Esophagus muscularis mucosa (tissue), 4 donors: ENCODE data around the gene SLC16A5. TPM values are rescaled to one million over a fixed set of nuclear protein-coding genes. Genes with fewer than 3 reads are reported as not detected.

Experiments
- DNase-seq: peaks from one replicate; pipeline ENCODE4 v3.0.0-alpha.2; 2017; ENCODE audit errors: extremely low spot score
- H3K27ac ChIP-seq, 4 donors: fragments of 200-600 bp; sonication (generic); replicated peaks in 1 of 4; 1 replicate in 3 of 4; 2 replicates in 1 of 4; pipeline ENCODE4 v1.5.1; 2016 to 2019; ENCODE audit warnings: mild to moderate bottlenecking in 1 of 4
- H3K27me3 ChIP-seq, 4 donors: fragments of 200-600 bp; sonication (generic); one replicate each; pipeline versions ENCODE4 v1.5.1 to v1.6.0; 2016 to 2019
- H3K36me3 ChIP-seq, 4 donors: fragments of 200-600 bp; sonication (generic); one replicate each; pipeline ENCODE4 v1.5.1; 2016 to 2019
- H3K4me1 ChIP-seq, 4 donors: fragments of 200-600 bp; sonication (generic); one replicate each; pipeline ENCODE4 v1.5.1; 2016 to 2019
- H3K4me3 ChIP-seq, 4 donors: fragments of 200-600 bp; sonication (generic); 1 replicate in 2 of 4; 2 replicates in 2 of 4; pipeline ENCODE4 v1.5.1; 2016 to 2019; ENCODE audit warnings: mild to moderate bottlenecking in 4 of 4, moderate library complexity in 1 of 4
- H3K9me3 ChIP-seq, 4 donors: fragments of 200-600 bp; sonication (generic); 1 replicate in 3 of 4; 2 replicates in 1 of 4; pipeline ENCODE4 v1.5.1; 2016 to 2019
- EP300 ChIP-seq: sonication (generic); formaldehyde crosslinking; IDR thresholded peaks from one replicate; pipeline ENCODE4 v1.6.1; 2017; ENCODE audit warnings: antibody characterized with exemption
- POLR2A ChIP-seq: fragments of 450-650 bp; IDR thresholded peaks from one replicate; pipeline ENCODE4 v1.6.1; 2017; ENCODE audit warnings: antibody characterized with exemption, moderate library complexity, mild to moderate bottlenecking, low read depth
- POLR2AphosphoS5 ChIP-seq, 2 donors: sonication (generic); formaldehyde crosslinking; IDR thresholded peaks; one replicate each; pipeline ENCODE4 v1.6.1; 2017; ENCODE audit warnings: antibody characterized with exemption in 2 of 2
- WGBS: methylation state at CpG from one replicate; pipeline ENCODE4 v1.1.5; 2018; 5-methylcytosine and 5-hydroxymethylcytosine counted together
- intact Hi-C: fragments of 100-400 bp; cut with DNase I; formaldehyde crosslinking; loops from one replicate; pipeline ENCODE4 v1.15.1; 2023
- total RNA-seq, 4 donors: library from RNA; depleted of rRNA; stranded (reverse); fragments of >200 nt; gene quantifications; one replicate each; pipeline versions ENCODE4 v1.1.0 to v1.2.1, GENCODE V29; 2016
- TF ChIP-seq, protein P1 (sequence below), 3 experiments: fragments of 200-600 bp in 2 of 3; fragments of 450-650 bp in 1 of 3; sonication (generic) in 2 of 3; IDR thresholded peaks; one replicate each; pipeline ENCODE4 v1.5.1; 2017 to 2019; ENCODE audit warnings: antibody characterized with exemption in 3 of 3, mild to moderate bottlenecking in 2 of 3, moderate library complexity in 1 of 3

SLC16A5 gene
- total RNA-seq, 4 donors from 2014 or later = 3.8 to 9.7 (median 7.6) TPM

DNA sequence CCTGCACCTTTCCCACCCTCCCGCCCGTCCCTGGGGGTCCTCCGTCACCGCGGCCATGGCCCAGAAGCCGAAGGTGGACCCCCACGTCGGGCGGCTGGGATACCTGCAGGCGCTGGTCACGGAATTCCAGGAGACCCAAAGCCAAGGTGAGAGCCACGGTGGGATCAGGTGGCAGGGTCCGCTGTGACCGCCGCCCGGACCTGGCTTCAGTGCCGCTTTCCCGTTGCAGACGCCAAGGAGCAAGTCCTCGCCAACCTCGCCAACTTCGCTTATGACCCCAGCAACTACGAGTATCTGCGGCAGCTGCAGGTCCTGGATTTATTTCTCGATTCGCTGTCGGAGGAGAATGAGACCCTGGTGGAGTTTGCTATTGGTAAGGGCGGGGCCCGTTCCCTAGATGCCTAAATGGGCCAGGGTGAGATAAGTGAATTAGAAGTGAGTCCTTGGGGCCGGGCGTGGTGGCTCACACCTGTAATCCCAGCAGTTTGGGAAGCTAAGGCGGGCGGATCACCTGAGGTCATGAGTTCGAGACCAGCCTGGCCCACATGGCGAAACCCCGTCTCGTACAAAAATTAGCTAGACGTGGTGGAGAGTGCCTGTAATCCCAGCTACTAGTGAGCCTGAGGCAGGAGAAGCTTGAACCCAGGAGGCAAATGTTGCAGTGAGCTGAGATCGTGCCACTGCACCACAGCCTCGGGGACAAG lies 22.6 kb downstream of the SLC16A5 start:
- intact Hi-C loops = no loop called here
- H3K27me3 ChIP-seq = no peaks in the 10 kb centered on the region
- H3K36me3 ChIP-seq = no peaks in the 10 kb centered on the region

DNA sequence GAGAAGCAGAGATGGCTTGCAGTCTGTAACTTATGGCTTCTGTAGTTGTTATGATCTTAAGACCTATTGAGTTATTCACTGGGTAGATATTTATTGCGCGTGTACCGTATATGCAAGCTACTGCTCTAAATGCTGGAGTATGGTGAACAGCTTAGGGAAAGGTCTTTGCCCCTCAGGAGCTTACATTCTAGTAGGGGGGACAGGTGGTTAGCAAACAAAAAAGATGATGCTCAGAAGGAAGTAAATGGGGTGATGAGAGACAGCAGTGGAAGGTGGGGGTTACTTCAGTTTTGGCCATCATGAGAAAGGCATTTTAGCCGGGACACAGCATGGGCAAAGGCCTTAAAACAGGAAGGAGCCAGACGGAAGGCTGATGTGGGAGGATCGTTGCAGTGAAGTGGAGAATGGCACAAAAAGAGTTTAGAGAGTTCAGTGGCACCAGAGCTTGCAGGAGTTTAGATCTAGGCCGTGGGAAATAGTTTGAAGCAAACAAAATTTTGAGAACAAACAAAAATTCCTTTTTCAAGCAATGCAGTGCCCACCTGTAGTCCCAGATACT lies 24.1 kb downstream of the SLC16A5 start:
- Histone ChIP-seq H3K9me3 (no peaks in the 10 kb centered on the region), H3K36me3 (peaks cover 0 to 6% (median 4%) of the 10 kb centered on the region in 4 donors), H3K27me3 (no peaks in the 10 kb centered on the region), H3K27ac (no peak overlapping the region), H3K4me1 (peaks cover 32 to 62% (median 50%) of the 10 kb centered on the region in 4 donors), H3K4me3 (no peak overlapping the region)
- DNase-seq = no peak
- TF ChIP-seq, protein P1, sequence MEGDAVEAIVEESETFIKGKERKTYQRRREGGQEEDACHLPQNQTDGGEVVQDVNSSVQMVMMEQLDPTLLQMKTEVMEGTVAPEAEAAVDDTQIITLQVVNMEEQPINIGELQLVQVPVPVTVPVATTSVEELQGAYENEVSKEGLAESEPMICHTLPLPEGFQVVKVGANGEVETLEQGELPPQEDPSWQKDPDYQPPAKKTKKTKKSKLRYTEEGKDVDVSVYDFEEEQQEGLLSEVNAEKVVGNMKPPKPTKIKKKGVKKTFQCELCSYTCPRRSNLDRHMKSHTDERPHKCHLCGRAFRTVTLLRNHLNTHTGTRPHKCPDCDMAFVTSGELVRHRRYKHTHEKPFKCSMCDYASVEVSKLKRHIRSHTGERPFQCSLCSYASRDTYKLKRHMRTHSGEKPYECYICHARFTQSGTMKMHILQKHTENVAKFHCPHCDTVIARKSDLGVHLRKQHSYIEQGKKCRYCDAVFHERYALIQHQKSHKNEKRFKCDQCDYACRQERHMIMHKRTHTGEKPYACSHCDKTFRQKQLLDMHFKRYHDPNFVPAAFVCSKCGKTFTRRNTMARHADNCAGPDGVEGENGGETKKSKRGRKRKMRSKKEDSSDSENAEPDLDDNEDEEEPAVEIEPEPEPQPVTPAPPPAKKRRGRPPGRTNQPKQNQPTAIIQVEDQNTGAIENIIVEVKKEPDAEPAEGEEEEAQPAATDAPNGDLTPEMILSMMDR (IDR thresholded peaks at IDR 0.05) = no peak
- TF ChIP-seq POLR2A (no peak), EP300 (no peak), POLR2AphosphoS5 (IDR thresholded peaks at IDR 0.05) (no peak)
- intact Hi-C loops = no loop called here
- 79% methylated on average over 7 of the region's 7 CpGs for WGBS

More for the DNA sequence above, 22.6 kb downstream of the SLC16A5 start:
- Histone ChIP-seq H3K27ac (peak overlapping the region; percentile 67 to 81 (median 74)), H3K4me3 (peak overlapping the region; percentile 74 to 93 (median 83)), H3K4me1 (peaks cover 32 to 55% (median 44%) of the 10 kb centered on the region in 4 donors), H3K9me3 (no peaks in the 10 kb centered on the region)
- no peak for DNase-seq
- TF ChIP-seq POLR2A (no peak), EP300 (no peak), POLR2AphosphoS5 (IDR thresholded peaks at IDR 0.05) (no peak)
- TF ChIP-seq, protein P1 (IDR thresholded peaks at IDR 0.05) = no peak
- 38% methylated on average over 23 of the region's 40 CpGs for WGBS

DNA sequence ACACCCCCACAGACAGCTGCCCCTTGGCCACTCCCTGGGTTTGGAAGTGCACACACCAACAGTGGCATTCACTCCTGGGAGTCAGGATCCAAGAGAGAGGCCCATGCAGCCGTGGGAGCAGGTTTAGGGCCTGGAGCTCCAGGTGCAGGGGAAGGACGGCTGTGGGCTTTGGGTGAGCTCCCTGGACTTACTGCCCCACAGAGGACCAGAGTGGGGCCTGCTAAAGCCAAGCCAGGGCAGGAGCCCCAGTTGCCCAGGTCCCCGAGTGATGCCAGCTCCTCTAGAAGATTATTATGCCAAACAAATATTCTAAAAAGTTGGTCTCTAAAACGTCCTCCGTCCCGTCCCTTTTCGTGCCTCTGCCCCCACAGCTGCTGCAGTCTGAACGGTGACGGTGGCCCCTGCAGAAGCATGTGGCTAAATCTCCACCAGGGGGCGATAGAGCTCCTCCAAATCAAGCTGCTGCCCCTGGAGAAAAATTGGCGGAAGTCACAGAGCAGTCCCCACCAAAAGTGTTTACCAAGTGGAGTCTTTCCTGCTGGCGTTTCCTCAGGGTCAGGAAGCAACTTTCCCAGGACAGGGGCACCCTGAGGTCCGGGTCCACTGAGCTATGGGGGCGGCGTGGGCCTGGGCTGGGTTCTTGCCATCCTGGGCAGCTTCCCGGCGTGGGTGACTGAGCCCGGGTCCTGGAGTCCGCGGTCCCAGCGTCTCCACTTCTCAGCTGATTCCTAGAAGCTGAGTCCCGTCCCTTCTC lies 26.2 kb downstream of the SLC16A5 start:
- Histone ChIP-seq H3K4me3 (peak overlapping the region; percentile 53 to 64 (median 58)), H3K9me3 (no peaks in the 10 kb centered on the region), H3K27ac (peak overlapping the region; percentile 77 to 86 (median 82)), H3K4me1 (peaks cover 30 to 59% (median 48%) of the 10 kb centered on the region in 4 donors), H3K36me3 (peaks cover 0 to 13% (median 5%) of the 10 kb centered on the region in 4 donors), H3K27me3 (no peaks in the 10 kb centered on the region)
- DNase-seq = peak; percentile 98
- intact Hi-C loops = loop anchor here (2.0 kb wide), 2 partner anchors 17 to 91 kb away; partner anchors contain the start of genes NT5C and NUP85
- WGBS = 12% methylated on average over 5 of the region's 22 CpGs
- TF ChIP-seq, protein P1 (IDR thresholded peaks at IDR 0.05) = peak in 2 of 3 experiments; percentile 97
- TF ChIP-seq POLR2AphosphoS5 (IDR thresholded peaks at IDR 0.05) = peak; percentile 11 to 66
- TF ChIP-seq POLR2A = no peak
- no peak for TF ChIP-seq EP300

DNA sequence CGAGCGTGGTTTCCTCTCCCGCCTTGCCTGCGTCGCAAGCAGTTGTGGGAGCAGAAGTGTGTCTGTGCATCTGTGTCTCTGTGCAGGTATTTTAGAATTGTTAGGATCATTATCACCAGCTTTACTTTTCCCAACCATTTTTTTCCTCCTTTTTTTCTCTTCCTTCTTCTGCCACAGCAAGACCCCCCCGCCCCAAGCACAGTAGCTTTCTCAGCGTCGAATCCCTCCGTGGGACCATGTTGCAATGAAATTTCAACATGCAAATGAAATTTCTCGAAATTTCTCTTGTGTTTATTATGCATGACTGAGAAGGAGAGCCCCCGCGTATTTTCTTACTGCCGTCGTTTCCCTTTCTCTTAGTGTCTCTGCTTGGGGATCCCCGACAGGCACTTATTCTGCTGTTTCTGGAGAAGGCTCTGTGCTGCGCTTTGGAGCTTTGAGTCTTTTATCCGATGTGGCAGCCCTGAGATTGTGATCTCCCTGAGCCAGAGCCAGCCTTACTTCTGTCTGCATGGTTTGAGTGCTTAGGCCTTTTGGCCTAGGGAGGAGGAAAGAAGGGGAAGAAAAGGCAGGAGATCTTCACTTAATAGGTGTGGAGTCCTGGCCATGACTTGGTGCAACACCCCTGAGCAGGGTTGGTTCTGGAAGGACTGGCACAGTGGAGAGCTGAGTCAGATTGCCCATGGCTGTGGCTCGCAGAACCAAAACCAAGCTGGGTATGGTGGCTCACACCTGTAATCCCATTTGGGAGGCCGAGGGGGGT lies 27.0 kb downstream of the SLC16A5 start:
- peaks cover 0 to 16% (median 6%) of the 10 kb centered on the region in 4 donors for H3K36me3 ChIP-seq
- H3K27ac ChIP-seq = peak overlapping the region; percentile 77 to 86 (median 82)
- H3K9me3 ChIP-seq = no peaks in the 10 kb centered on the region
- intact Hi-C loops = loop anchor here (2.0 kb wide), 2 partner anchors 16 to 90 kb away; partner anchors contain the start of genes NT5C and NUP85
- WGBS = 51% methylated on average over 19 of the region's 19 CpGs
- no peak for TF ChIP-seq EP300
- TF ChIP-seq, protein P1 (IDR thresholded peaks at IDR 0.05) = no peak
- no peak for DNase-seq
- peaks cover 24 to 52% (median 42%) of the 10 kb centered on the region in 4 donors for H3K4me1 ChIP-seq
- no peaks in the 10 kb centered on the region for H3K27me3 ChIP-seq
- peak overlapping the region; percentile 53 to 64 (median 58) for H3K4me3 ChIP-seq
